OCI-LY3 (cell line): ENCODE results near the gene KIF1A.

Experiments used
- H2AFZ ChIP-seq: fragments of 200-600, 300-600 bp; shearing (Covaris generic); 2 replicates; pipeline ENCODE4 v1.6.0; 2014; ENCODE audit warnings: antibody characterized with exemption, low read depth, low read length
- H3K27ac ChIP-seq: fragments of 200-600, 300-600 bp; sonication (generic); 2 replicates; pipeline ENCODE4 v1.5.1; 2014; ENCODE audit warnings: mild to moderate bottlenecking, low read length, moderate library complexity, mixed read lengths
- H3K27me3 ChIP-seq: fragments of 200-600, 300-600 bp; sonication (generic); 2 replicates; pipeline ENCODE4 v1.6.1; 2014; ENCODE audit warnings: low read depth, low read length, mixed read lengths
- H3K36me3 ChIP-seq: fragments of 200-600, 300-600 bp; sonication (generic); replicated peaks from 2 replicates; pipeline ENCODE3; 2014; ENCODE audit warnings: low read depth, low read length, mixed read lengths
- H3K4me1 ChIP-seq: fragments of 300-600, 200-600 bp; sonication (generic); 2 replicates; pipeline ENCODE4 v1.6.1; 2014; ENCODE audit warnings: low read length, mixed read lengths
- H3K4me2 ChIP-seq: fragments of 200-600, 300-600 bp; sonication (generic); 2 replicates; pipeline ENCODE4 v1.6.1; 2014; ENCODE audit warnings: low read length, mixed read lengths
- H3K4me3 ChIP-seq: fragments of 300-600, 200-600 bp; sonication (generic); 2 replicates; pipeline ENCODE4 v1.5.1; 2014; ENCODE audit warnings: antibody characterized with exemption, mild to moderate bottlenecking, low read length, moderate library complexity
- H3K79me2 ChIP-seq: fragments of 300-600, 200-600 bp; shearing (Covaris generic); 2 replicates; pipeline ENCODE4 v1.6.1; 2014; ENCODE audit warnings: mild to moderate bottlenecking, low read length, mixed read lengths
- H3K9ac ChIP-seq: fragments of 300-600, 200-600 bp; shearing (Covaris generic); 2 replicates; pipeline ENCODE4 v1.6.0; 2014; ENCODE audit warnings: mild to moderate bottlenecking, low read length, moderate library complexity
- H3K9me3 ChIP-seq: fragments of 200-600, 300-600 bp; shearing (Covaris generic); 2 replicates; pipeline ENCODE4 v1.6.1; 2014; ENCODE audit warnings: low read length, mixed read lengths; ENCODE audit not compliant: insufficient read depth
- H4K20me1 ChIP-seq: fragments of 200-600, 300-600 bp; sonication (generic); 2 replicates; pipeline ENCODE4 v1.6.1; 2016; ENCODE audit warnings: low read length, mixed read lengths; ENCODE audit not compliant: insufficient read depth
- EZH2phosphoT487 ChIP-seq: fragments of 200-600 bp; shearing (Covaris generic); IDR thresholded peaks from 2 replicates; pipeline ENCODE4 v1.6.1; 2018; ENCODE audit warnings: antibody characterized with exemption, mixed run types, low read depth
- TF ChIP-seq, protein P1 (sequence below): fragments of 200-600, 300-600 bp; sonication (generic); IDR thresholded peaks from 2 replicates; pipeline ENCODE4 v1.5.1; 2014; ENCODE audit warnings: antibody characterized with exemption, low read length, low read depth

Gene KIF1A

DNA sequence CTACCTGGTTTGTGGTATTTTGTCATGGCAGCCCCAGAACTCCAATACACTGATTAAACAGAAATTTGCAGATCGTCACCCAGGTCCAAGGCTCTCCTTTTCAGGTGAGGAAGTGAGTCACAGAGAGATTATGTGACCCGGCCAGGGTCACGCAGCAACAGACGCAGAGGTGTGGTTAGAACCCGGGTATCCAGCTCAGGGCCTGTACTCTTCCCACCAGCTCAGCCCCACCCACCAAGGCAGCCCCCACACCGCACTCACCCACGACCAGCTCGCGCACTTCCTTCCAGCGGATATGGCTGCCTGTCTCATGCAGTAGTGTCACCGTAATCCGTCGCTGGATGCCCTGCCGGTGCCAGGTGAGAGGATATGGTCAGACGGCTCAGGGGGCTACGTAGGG is 80.2 kb downstream of the KIF1A start:
- no peaks in the 10 kb centered on the region for H3K36me3 ChIP-seq
- no peak for TF ChIP-seq EZH2phosphoT487
- TF ChIP-seq, protein P1, sequence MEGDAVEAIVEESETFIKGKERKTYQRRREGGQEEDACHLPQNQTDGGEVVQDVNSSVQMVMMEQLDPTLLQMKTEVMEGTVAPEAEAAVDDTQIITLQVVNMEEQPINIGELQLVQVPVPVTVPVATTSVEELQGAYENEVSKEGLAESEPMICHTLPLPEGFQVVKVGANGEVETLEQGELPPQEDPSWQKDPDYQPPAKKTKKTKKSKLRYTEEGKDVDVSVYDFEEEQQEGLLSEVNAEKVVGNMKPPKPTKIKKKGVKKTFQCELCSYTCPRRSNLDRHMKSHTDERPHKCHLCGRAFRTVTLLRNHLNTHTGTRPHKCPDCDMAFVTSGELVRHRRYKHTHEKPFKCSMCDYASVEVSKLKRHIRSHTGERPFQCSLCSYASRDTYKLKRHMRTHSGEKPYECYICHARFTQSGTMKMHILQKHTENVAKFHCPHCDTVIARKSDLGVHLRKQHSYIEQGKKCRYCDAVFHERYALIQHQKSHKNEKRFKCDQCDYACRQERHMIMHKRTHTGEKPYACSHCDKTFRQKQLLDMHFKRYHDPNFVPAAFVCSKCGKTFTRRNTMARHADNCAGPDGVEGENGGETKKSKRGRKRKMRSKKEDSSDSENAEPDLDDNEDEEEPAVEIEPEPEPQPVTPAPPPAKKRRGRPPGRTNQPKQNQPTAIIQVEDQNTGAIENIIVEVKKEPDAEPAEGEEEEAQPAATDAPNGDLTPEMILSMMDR = no peak

GRCh38 chr2:240737958-240738357 is 82.1 kb downstream of the KIF1A start:
- Histone ChIP-seq H3K79me2 (no peaks in the 10 kb centered on the region), H3K36me3 (no peaks in the 10 kb centered on the region), H3K4me1 (no peaks in the 10 kb centered on the region), H3K27ac (no peak overlapping the region), H3K9ac (no peak overlapping the region), H3K4me2 (no peak overlapping the region), H2AFZ (no peak overlapping the region), H3K27me3 (0 out of 2 replicates have a peak, but pooled peaks cover 6% of the 10 kb centered on the region), H3K9me3 (no peaks in the 10 kb centered on the region), H4K20me1 (no peaks in the 10 kb centered on the region), H3K4me3 (no peak overlapping the region)
- TF ChIP-seq EZH2phosphoT487 = no peak
- TF ChIP-seq, protein P1 = no peak

More for the DNA sequence above, 80.2 kb downstream of the KIF1A start:
- Histone ChIP-seq H3K9me3 (no peaks in the 10 kb centered on the region), H3K79me2 (no peaks in the 10 kb centered on the region), H3K27me3 (0 out of 2 replicates have a peak, but pooled peaks cover 6% of the 10 kb centered on the region), H4K20me1 (no peaks in the 10 kb centered on the region), H3K4me3 (no peak overlapping the region), H3K4me2 (no peak overlapping the region), H3K9ac (no peak overlapping the region), H3K27ac (no peak overlapping the region), H3K4me1 (no peaks in the 10 kb centered on the region), H2AFZ (no peak overlapping the region)

DNA sequence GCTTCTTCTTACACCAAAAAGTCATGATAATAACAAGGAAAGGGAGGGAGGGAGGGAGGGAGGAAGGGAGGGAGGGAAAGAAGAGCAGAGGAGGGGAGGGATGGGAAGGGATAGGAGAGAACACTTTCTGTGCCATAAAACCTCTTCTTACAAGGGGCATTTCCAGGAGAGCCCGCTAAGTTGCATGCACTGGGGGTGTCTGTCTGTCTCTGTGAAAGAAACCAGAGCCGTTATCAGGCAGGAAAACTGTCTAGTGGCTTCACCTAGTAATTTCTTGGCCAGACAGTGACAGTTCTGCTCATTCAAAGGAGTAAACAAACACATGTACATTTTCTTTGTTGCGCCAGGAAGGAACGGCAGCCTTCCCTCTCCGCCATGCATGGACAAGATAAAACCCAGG is 82.5 kb downstream of the KIF1A start:
- no peaks in the 10 kb centered on the region for H3K36me3 ChIP-seq
- H3K79me2 ChIP-seq = no peaks in the 10 kb centered on the region
- 0 out of 2 replicates have a peak, but pooled peaks cover 6% of the 10 kb centered on the region for H3K27me3 ChIP-seq
- no peak overlapping the region for H2AFZ ChIP-seq
- H3K4me1 ChIP-seq = no peaks in the 10 kb centered on the region
- no peaks in the 10 kb centered on the region for H3K9me3 ChIP-seq
- H3K4me3 ChIP-seq = no peak overlapping the region
- no peak for TF ChIP-seq EZH2phosphoT487
- TF ChIP-seq, protein P1 = no peak
- H3K27ac ChIP-seq = no peak overlapping the region
- H3K9ac ChIP-seq = no peak overlapping the region
- no peaks in the 10 kb centered on the region for H4K20me1 ChIP-seq
- no peak overlapping the region for H3K4me2 ChIP-seq

GRCh38 chr2:240736281-240737250 is 83.5 kb downstream of the KIF1A start:
- H3K4me1 ChIP-seq = no peaks in the 10 kb centered on the region
- 0 out of 2 replicates have a peak, but pooled peaks cover 6% of the 10 kb centered on the region for H3K27me3 ChIP-seq
- no peaks in the 10 kb centered on the region for H3K9me3 ChIP-seq
- no peak overlapping the region for H3K4me2 ChIP-seq
- H3K79me2 ChIP-seq = no peaks in the 10 kb centered on the region
- no peaks in the 10 kb centered on the region for H3K36me3 ChIP-seq
- no peak overlapping the region for H3K9ac ChIP-seq
- H3K4me3 ChIP-seq = no peak overlapping the region
- TF ChIP-seq, protein P1 = no peak
- TF ChIP-seq EZH2phosphoT487 = no peak
- H2AFZ ChIP-seq = no peak overlapping the region
- H3K27ac ChIP-seq = no peak overlapping the region
- H4K20me1 ChIP-seq = no peaks in the 10 kb centered on the region
